Activated gamma-delta T cell treated with anti-CD3 and anti-CD28 coated beads, Interleukin-2, amount 50 U/mL, for 16 hours (primary cell): Measurements from ENCODE around the gene TM9SF3.
"Not testable (repeated sequence)": the region's sequence is repeated elsewhere in the genome, so short reads cannot be mapped to it uniquely, and the experiment has no call there.

Experiments
- DNase-seq: peaks from one replicate; pipeline ENCODE4 v3.0.0-alpha.2; 2020; ENCODE audit warnings: low read depth

Gene TM9SF3

DNA sequence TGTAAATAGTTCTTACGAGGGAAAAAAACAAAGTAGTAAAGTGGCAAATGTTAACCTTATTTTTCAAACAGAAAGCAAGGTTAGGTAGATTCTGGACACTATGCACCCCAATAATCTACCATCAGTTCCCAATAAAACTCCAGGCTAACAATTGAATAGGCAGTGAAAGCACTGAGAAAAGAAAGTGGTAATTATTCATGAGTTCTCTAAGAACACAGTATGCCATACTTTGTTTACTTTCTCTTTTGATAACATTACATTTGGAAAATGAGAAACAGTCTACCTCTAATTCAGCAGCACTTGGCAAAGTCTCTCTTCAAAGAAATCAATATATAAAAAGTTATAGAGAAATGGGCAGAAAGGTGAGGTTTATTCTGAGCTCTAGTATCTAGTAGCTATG lies 18.4 kb downstream of the TM9SF3 start:
- DNase-seq = no peak

DNA sequence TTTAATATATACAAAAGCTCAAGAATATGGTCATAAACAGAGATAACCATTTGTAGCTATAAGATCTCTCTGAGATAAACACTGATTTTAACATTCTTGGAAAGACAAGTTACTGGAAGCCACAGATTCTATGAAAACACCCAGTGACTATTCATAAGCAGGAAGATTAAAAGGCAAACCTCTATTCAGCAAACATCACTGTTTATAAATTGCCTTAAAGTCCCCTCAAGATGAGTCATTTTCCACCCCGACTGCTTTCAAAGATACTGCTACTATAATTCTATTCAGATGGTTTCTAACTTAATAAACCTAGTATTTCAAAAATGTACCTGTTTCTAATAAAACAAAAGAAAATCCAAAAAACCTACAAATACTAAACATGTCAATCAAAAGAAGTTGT lies 21.0 kb downstream of the TM9SF3 start:
- no peak for DNase-seq

DNA sequence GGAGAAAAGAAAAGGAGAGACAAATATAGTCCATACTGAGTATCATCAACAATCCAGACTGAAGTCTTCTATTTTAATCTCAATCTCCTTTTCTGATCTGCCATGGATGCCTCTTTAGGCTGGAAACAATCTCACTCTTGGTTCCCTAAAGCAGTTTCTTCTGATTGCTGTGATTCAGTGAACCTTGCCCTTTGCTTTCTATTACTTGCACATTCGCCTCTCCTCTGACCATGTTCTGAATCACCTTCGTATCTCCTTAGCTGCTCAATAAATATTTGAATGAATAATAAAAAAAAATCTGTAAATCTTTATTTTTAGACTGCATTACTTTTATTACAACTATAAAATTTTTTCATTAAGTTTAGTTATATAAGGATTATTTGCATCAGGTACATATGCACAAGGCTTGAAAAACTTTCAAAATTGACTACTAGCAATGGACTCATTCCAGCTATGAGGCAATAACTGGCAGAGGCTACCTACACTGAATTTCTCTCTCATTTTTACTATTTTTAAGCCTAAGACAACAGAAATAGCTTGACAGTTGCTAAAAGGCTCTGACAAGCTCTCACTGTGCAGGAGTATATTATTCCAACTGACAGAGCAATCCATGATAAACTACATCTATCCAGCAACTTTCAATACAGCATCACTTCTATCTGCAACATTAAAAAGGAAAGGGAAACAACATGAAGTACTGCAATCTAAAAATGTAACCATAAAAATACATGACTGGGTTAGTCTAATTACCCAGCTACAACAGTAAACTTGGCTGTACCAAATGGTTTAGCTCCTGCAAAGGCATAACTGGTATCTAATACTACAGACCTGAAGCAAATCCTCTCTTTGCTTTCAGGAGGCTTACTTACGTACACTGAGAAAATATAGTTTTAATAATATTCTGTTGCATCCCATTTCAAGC lies 25.6 kb downstream of the TM9SF3 start:
- DNase-seq = no peak

DNA sequence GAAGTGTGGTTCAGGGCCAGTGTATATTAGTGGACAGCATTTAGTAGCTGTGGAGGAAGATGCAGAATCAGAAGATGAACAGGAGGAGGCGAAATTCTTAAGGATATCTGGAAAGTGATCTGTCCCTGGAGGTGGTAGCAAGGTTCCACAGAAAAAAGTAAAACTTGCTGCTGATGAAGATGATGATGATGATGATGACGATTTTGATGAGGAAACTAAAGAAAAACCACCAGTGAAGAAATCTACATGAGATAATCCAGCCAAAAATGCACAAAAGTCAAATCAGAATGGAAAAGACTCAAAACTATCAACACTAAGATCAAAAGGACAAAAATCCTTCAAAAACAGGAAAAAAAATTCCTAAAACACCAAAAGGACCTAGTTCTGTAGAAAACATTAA lies 26.3 kb downstream of the TM9SF3 start:
- no peak for DNase-seq

DNA sequence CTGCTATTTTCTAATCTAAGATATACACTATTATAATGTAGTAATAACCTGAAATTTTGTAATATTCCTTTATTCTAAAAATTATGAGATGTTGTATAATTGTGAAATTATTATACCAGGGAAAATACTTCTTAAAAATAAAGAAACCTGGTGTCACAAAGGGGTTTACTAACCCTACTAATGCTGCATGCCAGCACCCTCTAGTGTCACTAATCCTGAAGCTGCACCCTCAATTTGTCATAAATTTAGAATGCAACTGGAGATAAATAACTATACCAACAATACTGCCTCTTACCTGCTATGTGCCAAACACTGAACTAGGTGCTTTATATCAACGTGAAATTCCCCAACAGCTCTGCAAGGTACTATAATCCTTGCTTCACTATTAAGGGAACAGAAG lies 30.8 kb downstream of the TM9SF3 start:
- no peak for DNase-seq

DNA sequence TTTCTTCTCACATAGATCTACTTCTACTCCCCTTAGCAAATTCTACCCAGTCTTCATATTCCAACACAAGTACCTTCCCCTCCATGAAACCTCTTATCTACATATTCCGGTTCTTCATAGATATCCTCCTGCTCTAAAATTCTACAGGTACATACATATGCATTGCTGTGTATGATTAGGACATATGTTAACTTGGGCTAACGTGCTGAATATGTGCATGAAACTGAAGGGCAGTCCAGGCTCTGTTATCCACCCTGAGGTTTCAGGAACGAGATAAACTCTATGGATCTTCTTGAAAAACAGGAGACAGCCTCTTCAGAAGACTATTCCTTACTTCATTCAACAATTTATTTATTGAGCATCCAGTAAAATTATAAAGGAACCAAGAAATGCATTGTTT lies 31.5 kb downstream of the TM9SF3 start:
- DNase-seq = no peak

DNA sequence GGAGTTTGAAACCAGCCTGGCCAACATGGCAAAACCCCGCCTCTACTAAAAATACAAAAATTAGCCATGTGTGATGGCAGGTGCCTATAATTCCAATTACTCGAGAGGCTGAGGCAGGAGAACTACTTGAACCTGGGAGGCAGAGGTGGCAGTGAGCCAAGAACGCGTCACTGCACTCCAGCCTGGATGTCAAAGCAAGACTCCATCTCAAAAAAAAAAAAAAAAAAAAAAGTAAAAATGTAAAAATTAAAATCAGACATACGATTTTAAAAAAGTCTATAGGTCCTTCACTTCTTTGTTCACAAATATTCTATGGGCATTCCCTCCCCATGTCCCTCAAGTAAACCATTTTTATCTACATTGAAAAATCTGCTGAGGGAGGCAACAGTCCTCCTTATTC lies 38.2 kb downstream of the TM9SF3 start:
- DNase-seq = no peak

DNA sequence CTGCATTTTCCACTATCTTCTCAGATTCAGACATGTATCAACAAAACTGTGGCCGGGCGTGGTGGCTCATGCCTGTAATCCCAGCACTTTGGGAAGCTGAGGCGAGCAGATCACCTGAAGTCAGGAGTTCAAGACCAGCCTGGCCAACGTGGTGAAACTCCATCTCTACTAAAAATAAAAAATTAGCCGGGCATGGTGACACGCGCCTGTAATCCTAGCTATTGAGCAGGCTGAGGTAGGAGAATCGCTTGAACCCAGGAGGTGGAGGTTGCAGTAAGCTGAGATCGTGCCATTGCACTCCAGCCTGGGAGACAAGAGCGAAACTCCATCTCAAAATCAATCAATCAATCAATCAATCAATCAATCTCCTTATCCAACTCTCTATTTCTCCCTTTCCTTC lies 41.3 kb downstream of the TM9SF3 start:
- DNase-seq = not testable (repeated sequence)

DNA sequence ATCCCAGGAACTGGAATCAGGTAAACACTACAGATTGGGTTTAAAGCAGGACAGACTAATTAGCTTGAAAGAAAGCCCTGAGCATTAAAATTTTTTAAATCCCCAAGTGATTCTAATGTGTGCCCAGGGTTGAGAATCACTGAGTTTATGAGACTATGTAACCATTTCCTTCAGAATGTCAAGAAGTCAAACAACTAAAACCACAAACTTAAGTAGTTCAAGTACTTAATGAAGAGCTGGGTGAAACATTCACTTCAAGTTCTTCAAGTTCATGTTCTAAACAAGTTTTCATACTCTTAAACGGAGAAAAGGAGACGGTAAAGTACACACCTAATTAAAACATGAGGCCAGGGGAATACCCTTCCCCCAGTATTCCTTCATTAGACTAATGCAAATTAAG lies 44.9 kb downstream of the TM9SF3 start:
- DNase-seq = no peak

DNA sequence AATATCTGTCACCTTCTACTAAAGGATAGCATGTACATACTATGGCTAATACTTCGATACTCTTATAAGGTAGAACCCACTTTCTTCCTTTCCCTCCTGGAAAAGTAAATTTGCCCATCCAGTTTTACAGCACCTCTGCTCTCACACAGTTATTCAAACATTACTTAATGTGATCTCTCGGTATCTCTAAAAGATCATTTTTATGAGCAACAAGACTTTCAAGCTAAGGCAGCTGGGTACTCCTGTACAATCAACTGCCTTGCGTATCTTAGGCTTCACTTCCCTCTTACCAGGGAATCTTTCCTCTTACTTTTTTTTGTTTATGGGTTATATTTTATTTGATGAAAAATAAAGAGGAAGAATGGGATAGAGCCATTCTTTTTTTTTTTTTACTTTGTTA lies 46.6 kb downstream of the TM9SF3 start:
- DNase-seq = no peak

DNA sequence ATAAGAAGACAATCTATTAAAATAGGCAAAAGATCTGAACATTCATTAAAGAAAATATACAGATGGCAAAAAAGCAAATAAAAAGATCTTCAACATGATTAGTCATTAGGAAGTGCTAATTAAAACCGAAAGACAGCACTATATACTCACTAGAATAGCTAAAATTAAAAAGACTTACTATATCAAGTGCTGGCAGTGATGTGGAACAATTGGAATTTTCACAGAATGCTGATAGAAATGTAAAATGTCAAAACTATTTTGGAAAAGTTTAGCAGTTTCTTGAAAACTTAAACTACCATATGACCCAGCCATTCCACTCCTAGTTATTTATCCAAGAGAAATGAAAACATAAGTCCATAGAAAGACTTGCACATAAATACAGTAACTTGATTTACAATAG lies 48.1 kb downstream of the TM9SF3 start:
- DNase-seq = no peak

DNA sequence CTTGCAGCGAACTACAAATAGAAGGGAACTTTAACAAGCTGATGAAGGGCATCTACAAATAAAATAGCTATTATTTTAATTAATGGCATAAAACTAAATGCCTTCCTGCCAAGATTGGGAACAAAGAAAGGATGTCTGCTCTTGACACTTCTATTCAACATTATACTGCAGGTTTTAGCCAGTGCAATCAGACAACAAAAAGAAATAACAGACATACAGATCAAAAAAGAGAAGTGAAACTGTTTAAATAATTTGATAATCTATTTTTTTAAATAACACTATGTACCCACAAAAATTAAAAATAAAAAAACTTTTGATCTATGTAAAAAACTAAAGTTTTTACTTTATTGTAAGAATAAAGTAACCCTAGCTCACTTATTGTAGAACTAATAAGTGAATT lies 50.7 kb downstream of the TM9SF3 start:
- DNase-seq = no peak

DNA sequence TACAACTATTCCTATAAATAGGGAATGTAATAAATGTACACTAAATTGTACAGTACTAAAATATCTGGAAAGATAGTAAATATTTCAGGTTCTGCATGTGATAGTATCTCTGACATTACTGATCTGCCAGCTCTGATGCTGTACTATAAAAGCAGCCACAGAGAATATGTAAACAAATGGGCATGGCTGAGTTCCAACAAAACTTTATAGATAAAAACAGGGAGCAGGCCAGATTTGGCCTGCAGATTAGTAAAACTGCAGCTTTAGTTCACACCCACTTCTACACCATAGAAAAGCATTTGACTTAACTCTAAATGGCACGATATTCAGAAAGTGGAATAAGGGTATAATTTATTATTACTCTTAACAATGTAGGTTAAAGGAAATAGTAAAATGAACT lies 54.3 kb downstream of the TM9SF3 start:
- no peak for DNase-seq

DNA sequence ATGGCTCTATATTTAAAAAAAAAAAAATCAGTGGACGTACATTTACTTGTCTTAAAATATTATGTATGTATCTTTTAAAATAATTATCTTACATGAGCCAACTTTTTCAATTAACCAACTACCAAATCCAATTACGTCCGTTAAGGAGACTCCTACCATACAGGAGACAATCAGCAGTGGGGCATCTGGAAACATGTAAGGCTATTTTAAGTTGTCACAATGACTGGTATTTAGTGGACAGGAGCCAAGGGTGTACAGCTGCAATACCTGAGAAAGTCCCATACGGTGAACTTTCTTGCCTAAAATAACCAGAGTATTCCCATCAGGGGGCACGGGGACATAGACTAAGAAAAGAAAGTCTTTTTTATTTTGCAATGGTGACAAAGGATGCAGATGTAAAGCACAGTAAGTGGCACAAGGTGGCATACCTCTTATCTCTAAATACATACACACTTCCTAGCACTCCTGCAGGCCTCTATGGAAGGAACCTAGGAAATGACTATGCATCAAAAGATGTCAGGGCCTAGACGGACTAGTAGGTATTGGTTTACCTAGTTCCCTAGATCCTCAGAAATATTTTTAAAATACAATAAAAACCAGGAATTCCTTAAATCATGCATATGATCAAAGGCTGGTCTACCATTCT lies 57.1 kb downstream of the TM9SF3 start:
- no peak for DNase-seq

DNA sequence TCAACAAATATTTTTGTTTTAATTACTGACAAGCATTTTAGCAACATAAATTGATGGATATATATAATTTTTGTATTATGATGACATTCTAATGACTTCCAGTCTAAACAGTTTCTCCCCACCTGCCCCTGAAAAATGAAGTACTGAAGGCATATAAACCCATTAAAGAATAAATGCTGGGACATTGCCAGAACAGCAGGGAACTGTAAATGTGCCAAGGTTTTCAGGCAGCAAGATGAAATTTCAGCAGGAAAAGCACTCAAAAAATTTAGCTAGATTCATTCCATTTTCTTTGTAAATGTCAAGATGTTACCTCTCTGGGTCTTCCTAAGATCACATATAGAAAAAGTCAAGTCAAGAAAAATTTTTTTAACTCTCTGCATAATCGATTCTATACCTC lies 62.1 kb downstream of the TM9SF3 start:
- no peak for DNase-seq

DNA sequence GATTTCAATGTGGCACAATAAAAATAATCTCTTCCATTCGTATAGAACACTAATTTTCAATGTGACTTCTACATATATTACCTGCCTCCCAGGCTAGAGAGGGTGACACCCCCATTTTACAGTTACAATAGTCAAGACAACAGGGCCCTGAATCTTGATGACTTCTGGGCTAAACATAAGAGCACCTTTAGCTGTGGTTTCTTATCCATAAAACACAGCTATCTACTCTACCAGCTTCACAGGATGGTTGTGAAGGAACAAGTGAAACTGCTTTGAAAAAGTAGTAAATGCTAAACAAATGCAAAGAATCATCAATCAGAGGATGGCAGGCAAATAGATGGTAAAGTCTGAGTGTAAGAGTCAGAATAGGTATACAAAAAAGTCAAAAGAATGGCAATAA lies 69.5 kb downstream of the TM9SF3 start:
- DNase-seq = no peak

DNA sequence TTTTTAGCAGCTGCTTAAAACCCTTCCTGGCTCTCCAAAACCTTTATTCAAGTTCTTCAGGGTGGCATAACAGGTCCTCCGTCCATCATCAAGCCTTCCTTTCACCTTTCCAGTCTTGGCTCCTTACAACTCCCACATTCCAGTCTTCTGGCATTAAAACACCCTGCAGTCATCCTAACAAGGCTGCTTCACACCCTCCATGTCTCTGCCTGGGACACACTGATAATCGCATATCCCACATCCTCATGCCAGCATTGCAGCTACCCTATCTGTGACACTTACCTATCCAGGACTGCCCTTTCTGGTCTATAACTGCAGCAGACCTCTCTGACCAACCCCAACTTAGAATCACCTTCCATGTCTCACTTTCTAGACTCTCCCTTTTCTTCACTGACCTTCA lies 70.5 kb downstream of the TM9SF3 start:
- no peak for DNase-seq

DNA sequence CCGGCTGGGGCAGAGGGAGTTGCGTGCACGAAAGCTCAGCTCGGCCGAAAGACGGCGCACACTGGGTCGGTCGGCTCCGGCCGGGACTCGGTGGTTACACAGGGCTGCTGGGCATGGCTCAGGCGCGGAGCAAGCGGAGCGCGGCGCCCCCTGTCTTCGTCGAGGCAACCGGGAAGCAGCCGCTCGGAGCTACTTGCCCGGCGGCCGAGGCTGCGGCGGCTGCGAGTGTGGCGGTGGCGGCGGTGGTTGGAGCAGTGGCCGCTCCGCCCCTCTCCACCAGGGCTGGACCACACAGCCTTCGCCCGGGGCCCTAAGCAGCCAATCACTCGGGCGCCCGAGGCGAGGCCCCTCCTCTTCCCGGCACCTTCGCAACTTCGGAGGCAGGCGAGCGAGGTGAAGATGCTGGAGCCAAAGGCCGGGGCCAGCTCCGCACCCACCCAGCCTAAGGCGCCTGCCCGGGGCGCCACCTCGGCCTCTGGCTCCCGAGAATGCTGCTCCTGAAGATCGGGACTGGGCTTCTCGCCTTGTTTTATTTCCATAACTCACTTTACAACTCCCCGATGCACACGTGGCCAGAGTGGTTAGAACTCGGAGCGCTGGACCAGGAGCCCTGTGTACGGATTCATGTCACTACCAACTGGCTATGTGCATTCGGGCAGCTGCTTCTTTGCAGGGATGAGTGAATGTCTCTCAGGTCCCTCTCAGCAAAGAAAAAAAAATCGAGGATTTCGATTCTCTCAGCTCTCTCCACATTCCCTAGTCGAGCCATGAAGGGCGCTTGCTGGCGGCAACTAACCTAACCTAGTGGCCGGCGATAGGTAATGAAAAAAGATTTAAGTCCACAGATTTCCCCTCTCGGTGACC lies 72.9 kb downstream of the TM9SF3 start, which contains the start of gene TLL2:
Gene TLL2, minus strand, starts transcription at position 229 of the 864 bp plus-strand sequence. CDS start 241 bp downstream, outside the sequence.
- peak; percentile 27 for DNase-seq

DNA sequence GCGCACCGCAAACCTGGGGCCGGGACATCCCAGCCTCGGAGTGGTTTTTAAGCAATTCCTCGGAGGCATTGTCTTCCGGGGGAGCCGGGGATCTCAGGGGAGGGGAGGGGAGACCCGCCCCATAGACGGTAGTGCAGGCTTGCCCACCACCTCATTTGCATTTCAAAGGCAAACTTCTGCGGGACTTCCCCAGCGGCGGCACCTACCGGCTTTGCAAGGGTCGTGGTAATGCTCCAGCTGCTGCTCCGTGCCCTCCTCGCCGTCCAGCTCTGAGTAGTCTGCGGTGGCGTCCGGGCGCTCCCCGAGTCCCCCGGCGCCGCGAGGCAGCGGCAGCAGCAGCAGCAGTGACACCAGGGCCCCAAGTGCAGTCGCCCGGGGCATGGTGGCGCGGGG lies 73.5 kb downstream of the TM9SF3 start:
- DNase-seq = peak; percentile 14

DNA sequence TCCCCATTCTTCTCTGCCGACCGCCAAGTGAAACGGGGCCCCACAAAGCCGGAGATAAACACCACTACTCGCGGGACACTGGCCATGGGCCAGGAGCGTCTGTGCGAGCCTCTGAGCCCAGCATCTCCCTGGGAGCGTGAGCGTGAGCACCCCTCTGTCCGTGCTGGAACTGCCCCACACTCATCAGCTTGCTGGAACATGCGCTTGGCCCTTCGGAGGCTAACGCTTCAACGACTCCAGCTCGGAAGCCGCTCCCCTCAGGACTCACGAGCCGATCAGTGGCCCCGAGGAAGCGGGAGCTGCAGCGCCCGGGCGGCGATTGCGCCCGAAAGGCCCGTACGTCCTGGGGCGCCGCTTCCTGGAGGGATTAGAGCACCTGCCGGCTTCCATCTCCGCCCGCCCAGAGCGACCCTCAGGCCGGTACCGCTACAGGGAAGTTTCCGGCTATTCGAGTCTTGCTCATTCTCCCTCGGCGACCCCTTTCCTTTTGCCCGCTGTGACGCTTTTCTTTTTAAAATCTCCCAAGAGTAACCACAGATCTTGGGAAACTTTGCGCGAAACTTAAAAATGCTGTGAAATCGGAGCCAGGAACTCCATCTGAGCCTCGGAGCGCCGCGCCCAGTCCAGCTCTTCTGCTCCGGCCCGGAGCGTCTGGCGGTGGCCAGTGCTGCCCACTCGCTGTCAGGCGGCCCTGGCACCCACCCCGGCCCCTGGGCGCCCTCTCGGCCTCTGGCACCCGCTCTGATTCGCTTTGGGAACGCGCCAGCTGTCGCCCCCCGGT lies 74.1 kb downstream of the TM9SF3 start:
- no peak for DNase-seq

DNA sequence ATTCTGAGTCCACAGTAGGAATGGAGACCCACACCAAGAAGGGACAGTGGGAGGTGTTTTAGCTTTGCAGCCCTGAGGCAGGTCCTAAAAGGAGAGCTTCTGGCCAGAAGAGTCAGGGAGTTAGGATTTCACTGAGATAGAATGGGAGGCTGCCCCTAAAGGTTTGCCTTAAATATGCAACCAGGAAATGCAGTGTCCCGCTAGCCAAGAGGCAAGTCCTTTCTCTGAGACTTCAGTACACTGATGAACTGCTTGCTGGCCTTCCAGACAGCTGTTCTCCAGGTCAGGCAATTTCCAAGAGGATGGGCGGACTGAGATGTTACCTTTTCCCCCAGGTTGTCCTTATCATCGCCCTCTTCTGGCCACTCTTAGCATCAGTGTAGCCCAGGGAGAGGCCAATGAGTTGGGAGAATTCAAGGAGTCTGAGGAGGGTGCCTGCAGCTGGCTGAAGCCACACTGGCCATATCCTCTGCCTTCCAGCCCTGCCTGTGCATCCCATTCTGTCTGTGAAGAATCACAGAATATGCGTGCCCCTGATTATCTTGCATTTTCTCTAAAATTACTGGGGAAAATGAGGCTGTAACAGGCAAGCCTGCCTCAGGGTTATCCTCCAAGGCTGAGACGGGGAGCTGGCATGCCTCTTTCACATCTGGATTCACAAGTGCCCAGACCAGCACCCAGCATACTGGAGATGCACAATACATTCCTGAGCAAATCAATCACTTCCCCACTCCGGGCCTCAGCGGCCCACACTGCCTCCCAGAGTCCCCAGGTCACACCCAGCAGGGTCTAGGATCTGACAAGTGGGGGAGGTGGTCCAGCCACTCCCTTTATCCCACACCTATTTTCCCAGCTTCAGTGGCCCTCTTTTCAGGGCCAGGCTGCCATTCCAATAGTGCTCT lies 75.5 kb downstream of the TM9SF3 start:
- no peak for DNase-seq
